Measurements from ENCODE around the gene NCK1. TPM values are rescaled to one million over a fixed set of nuclear protein-coding genes. Genes with fewer than 3 reads are reported as not detected.

The NCK1 gene
- total RNA-seq, 1 donor from 2014 or later: 24.9 TPM

GRCh38 chr3:136852180-136852579 is 9.8 kb upstream of the NCK1 start:
- TF ChIP-seq CTCF (conservative IDR thresholded peaks at IDR 0.05): no peak
- Mint-ChIP-seq H3K36me3 (ENCODE audit: low read depth) (peaks cover 26% of the 10 kb centered on the region), H3K27me3 (ENCODE audit: low read depth) (no peaks in the 10 kb centered on the region), H3K4me3 (no peak overlapping the region), H3K4me1 (no peaks in the 10 kb centered on the region), H3K27ac (ENCODE audit: unreplicated experiment) (no peak overlapping the region), H3K9me3 (no peaks in the 10 kb centered on the region)
- DNase-seq (ENCODE audit: low read depth, low spot score): no peak

- no peak overlapping the region for H3K27ac Mint-ChIP-seq (ENCODE audit: unreplicated experiment)
- DNase-seq (ENCODE audit: low read depth, low spot score): no peak
- H3K4me3 Mint-ChIP-seq: no peak overlapping the region
- H3K27me3 Mint-ChIP-seq (ENCODE audit: low read depth): no peaks in the 10 kb centered on the region
- peaks cover 23% of the 10 kb centered on the region for H3K36me3 Mint-ChIP-seq (ENCODE audit: low read depth)
- H3K9me3 Mint-ChIP-seq: no peaks in the 10 kb centered on the region
- peaks cover 19% of the 10 kb centered on the region for H3K4me1 Mint-ChIP-seq
- no peak for TF ChIP-seq CTCF (conservative IDR thresholded peaks at IDR 0.05)
These were observed 5.3 kb upstream of the NCK1 start for GRCh38 chr3:136856665-136857064.

GRCh38 chr3:136858381-136858780 is 3.6 kb upstream of the NCK1 start:
- H3K9me3 Mint-ChIP-seq: no peaks in the 10 kb centered on the region
- DNase-seq (ENCODE audit: low read depth, low spot score): no peak
- H3K27ac Mint-ChIP-seq (ENCODE audit: unreplicated experiment): no peak overlapping the region
- H3K4me3 Mint-ChIP-seq: no peak overlapping the region
- H3K36me3 Mint-ChIP-seq (ENCODE audit: low read depth): peaks cover 23% of the 10 kb centered on the region
- H3K27me3 Mint-ChIP-seq (ENCODE audit: low read depth): no peaks in the 10 kb centered on the region
- TF ChIP-seq CTCF (conservative IDR thresholded peaks at IDR 0.05): no peak
- H3K4me1 Mint-ChIP-seq: peaks cover 31% of the 10 kb centered on the region

GRCh38 chr3:136860541-136860940 is 1.5 kb upstream of the NCK1 start:
- peak overlapping the region; percentile 97 for H3K4me3 Mint-ChIP-seq
- no peak for DNase-seq (ENCODE audit: low read depth, low spot score)
- H3K4me1 Mint-ChIP-seq: peaks cover 35% of the 10 kb centered on the region
- H3K9me3 Mint-ChIP-seq: no peaks in the 10 kb centered on the region
- H3K27ac Mint-ChIP-seq (ENCODE audit: unreplicated experiment): no peak overlapping the region
- H3K36me3 Mint-ChIP-seq (ENCODE audit: low read depth): peaks cover 14% of the 10 kb centered on the region
- TF ChIP-seq CTCF (conservative IDR thresholded peaks at IDR 0.05): no peak
- H3K27me3 Mint-ChIP-seq (ENCODE audit: low read depth): no peaks in the 10 kb centered on the region

GRCh38 chr3:136862617-136863322 is 762 bp downstream of the NCK1 start:
- Mint-ChIP-seq H3K27ac (ENCODE audit: unreplicated experiment) (peak overlapping the region; percentile 81), H3K9me3 (no peaks in the 10 kb centered on the region), H3K36me3 (ENCODE audit: low read depth) (peaks cover 4% of the 10 kb centered on the region), H3K27me3 (ENCODE audit: low read depth) (no peaks in the 10 kb centered on the region), H3K4me3 (peak overlapping the region; percentile 97), H3K4me1 (peaks cover 47% of the 10 kb centered on the region)
- TF ChIP-seq CTCF (conservative IDR thresholded peaks at IDR 0.05): no peak
- DNase-seq (ENCODE audit: low read depth, low spot score): no peak
